Measurements from ENCODE around the gene NSUN2.

Gene NSUN2

GRCh38 chr5:6633469-6634245, 813 bp upstream of the NSUN2 start (continued):
- no peak for TF ChIP-seq HOXD13 (CRISPR knock-in tag; IDR thresholded peaks at IDR 0.05; ENCODE audit: borderline replicate concordance)
- TF ChIP-seq ZNF404 (tag by site-specific recombination; IDR thresholded peaks at IDR 0.05), result no peak
- TF ChIP-seq ZNF449 (tag by site-specific recombination; IDR thresholded peaks at IDR 0.05), result peak; percentile 94
- TF ChIP-seq ZNF2 (tag by site-specific recombination; IDR thresholded peaks at IDR 0.05), result 0 out of 2 replicates have a peak, but pooled peaks have one; percentile 2
- no peak for TF ChIP-seq ZNF214 (tag by site-specific recombination; IDR thresholded peaks at IDR 0.05; ENCODE audit: borderline replicate concordance)
- no peak for TF ChIP-seq HOXC10 (CRISPR knock-in tag; IDR thresholded peaks at IDR 0.05)
- no peak for TF ChIP-seq ZNF621 (tag by site-specific recombination; IDR thresholded peaks at IDR 0.05)
- TF ChIP-seq ZNF555 (tag by site-specific recombination; conservative IDR thresholded peaks at IDR 0.05), result no peak
- no peak for TF ChIP-seq ZNF174 (tag by site-specific recombination; IDR thresholded peaks at IDR 0.05)
- peak; percentile 35; the same call in 1 of the 2 replicates for TF ChIP-seq ZNF121 (tag by site-specific recombination; IDR thresholded peaks at IDR 0.05)
- no peak for TF ChIP-seq ZNF18 (tag by site-specific recombination; IDR thresholded peaks at IDR 0.05)
- no peak for TF ChIP-seq ZNF76 (tag by site-specific recombination; IDR thresholded peaks at IDR 0.05; ENCODE audit: borderline replicate concordance, low read depth)
- TF ChIP-seq IKZF3 (tag by site-specific recombination; IDR thresholded peaks at IDR 0.05), result peak; percentile 9; the same call in 1 of the 2 replicates
- no peak for TF ChIP-seq ZNF175 (tag by site-specific recombination; IDR thresholded peaks at IDR 0.05)
- TF ChIP-seq ELK4 (IDR thresholded peaks at IDR 0.05; ENCODE audit: borderline replicate concordance, low read depth, low read length), result no peak
- TF ChIP-seq OVOL3 (tag by site-specific recombination; IDR thresholded peaks at IDR 0.05), result no peak
- peak; percentile 27; the same call in 1 of the 2 replicates for TF ChIP-seq ZNF146 (tag by site-specific recombination; IDR thresholded peaks at IDR 0.05)
- TF ChIP-seq PRDM1 (tag by site-specific recombination; IDR thresholded peaks at IDR 0.05), result no peak
- peak; percentile 77; the same call in 1 of the 2 replicates for TF ChIP-seq ZNF561 (tag by site-specific recombination; IDR thresholded peaks at IDR 0.05; ENCODE audit: borderline replicate concordance)
- no peak for TF ChIP-seq ZNF37A (tag by site-specific recombination; IDR thresholded peaks at IDR 0.05)
- no peak for TF ChIP-seq ZNF114 (tag by site-specific recombination; IDR thresholded peaks at IDR 0.05)
- no peak for TF ChIP-seq ZNF24 (tag by site-specific recombination; IDR thresholded peaks at IDR 0.05)
- TF ChIP-seq SP7 (tag by site-specific recombination; IDR thresholded peaks at IDR 0.05), result no peak
- TF ChIP-seq ZNF23 (tag by site-specific recombination; IDR thresholded peaks at IDR 0.05; ENCODE audit: borderline replicate concordance), result no peak
- TF ChIP-seq ZEB2 (tag by site-specific recombination; IDR thresholded peaks at IDR 0.05), result peak; percentile 22; the same call in 1 of the 2 replicates
- TF ChIP-seq YY2 (tag by site-specific recombination; IDR thresholded peaks at IDR 0.05), result 0 out of 2 replicates have a peak, but pooled peaks have one; percentile 14
- TF ChIP-seq ZBTB26 (tag by site-specific recombination; optimal IDR thresholded peaks at IDR 0.05), result peak; percentile 98
- TF ChIP-seq FEZF1 (tag by site-specific recombination; IDR thresholded peaks at IDR 0.05), result no peak
- TF ChIP-seq ZNF211 (tag by site-specific recombination; IDR thresholded peaks at IDR 0.05; ENCODE audit: low read depth), result no peak
- peak; percentile 58; the same call in 1 of the 2 replicates for TF ChIP-seq ZSCAN5A (tag by site-specific recombination; IDR thresholded peaks at IDR 0.05)
- TF ChIP-seq ZNF544 (tag by site-specific recombination; IDR thresholded peaks at IDR 0.05), result no peak
- 0 out of 2 replicates have a peak, but pooled peaks have one; percentile 17 for TF ChIP-seq ZFP69B (tag by site-specific recombination; IDR thresholded peaks at IDR 0.05)
- no peak for TF ChIP-seq ZNF26 (tag by site-specific recombination; IDR thresholded peaks at IDR 0.05)
